Suppressor macrophage treated with lipopolysaccharide for 1 hour (primary cell): ENCODE data around the gene RAX2.

Experiments used
- DNase-seq, 3 donors: peaks; one replicate each; pipeline ENCODE4 v3.0.0-alpha.2; 2020 to 2022

The RAX2 gene

GRCh38 chr19:3722443-3723109 lies 49.5 kb downstream of the RAX2 start:
- DNase-seq = no peak

GRCh38 chr19:3721887-3722442 lies 50.1 kb downstream of the RAX2 start:
- no peak for DNase-seq

GRCh38 chr19:3721131-3721886 lies 50.7 kb downstream of the RAX2 start:
- DNase-seq = peak; percentile 78 to 91 (median 85)

GRCh38 chr19:3720349-3720917 lies 51.6 kb downstream of the RAX2 start:
- DNase-seq = no peak

GRCh38 chr19:3719868-3720267 lies 52.2 kb downstream of the RAX2 start:
- no peak for DNase-seq
